Measurements from ENCODE around the gene C12orf57. TPM values are rescaled to one million over a fixed set of nuclear protein-coding genes. Genes with fewer than 3 reads are reported as not detected.

Gene C12orf57, protein sequence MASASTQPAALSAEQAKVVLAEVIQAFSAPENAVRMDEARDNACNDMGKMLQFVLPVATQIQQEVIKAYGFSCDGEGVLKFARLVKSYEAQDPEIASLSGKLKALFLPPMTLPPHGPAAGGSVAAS
- total RNA-seq (2021) (158 to 181 TPM (median 172 TPM) in 3 replicates), Bru-seq, nascent RNA (percentile 88 among the genes with signal in this experiment)
- long read RNA-seq, experiment 1, transcript C12orf57-201 (3 exons, 560 nt), result major isoform, 47 of 56 reads
- long read RNA-seq, experiment 1, partial matches to known transcripts, result 3 of 56 reads
- long read RNA-seq, experiment 1, other reads (novel, unspliced or antisense), result 1 of 56 reads
- long read RNA-seq, experiment 2, transcript C12orf57-201 (3 exons, 560 nt), result major isoform, 137 of 167 reads
- long read RNA-seq, experiment 2, transcript C12orf57-202 (3 exons, 662 nt), result minor isoform, 17 of 167 reads
- long read RNA-seq, experiment 2, partial matches to known transcripts, result 9 of 167 reads
- long read RNA-seq, experiment 2, other reads (novel, unspliced or antisense), result 1 of 167 reads
- long read RNA-seq, experiment 3, partial matches to known transcripts, result 1 of 4 reads
- long read RNA-seq, experiment 3, other reads (novel, unspliced or antisense), result 0 of 4 reads

DNA sequence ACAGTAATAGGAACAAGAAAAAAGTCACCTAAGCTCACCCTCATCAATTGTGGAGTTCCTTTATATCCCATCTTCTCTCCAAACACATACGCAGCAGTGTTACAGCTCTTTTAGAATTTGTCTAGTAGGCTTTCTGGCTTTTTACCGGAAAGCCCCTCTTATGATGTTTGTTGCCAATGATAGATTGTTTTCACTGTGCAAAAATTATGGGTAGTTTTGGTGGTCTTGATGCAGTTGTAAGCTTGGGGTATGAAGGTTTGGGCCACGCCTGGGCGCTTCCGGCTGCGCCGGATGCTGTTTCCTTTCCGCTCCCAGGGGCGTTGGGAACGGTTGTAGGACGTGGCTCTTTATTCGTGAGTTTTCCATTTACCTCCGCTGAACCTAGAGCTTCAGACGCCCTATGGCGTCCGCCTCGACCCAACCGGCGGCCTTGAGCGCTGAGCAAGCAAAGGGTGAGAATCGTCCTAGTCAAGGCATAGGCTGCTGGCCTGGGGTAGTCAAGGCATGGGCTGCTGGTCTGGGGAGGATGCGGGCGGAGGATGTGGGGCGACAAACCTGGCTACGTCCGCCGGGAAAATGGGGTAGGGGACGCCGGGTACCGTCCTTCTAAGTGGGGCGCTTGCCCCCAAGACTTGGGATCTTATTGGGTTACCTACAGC, at the start of gene C12orf57, which contains the start of gene RNU7-1:
TSS of gene C12orf57 (plus strand) at position 301 of the 659 bp plus-strand sequence. CDS start at position 401, 100 bp downstream.
TSS of gene RNU7-1 (plus strand) at position 95 of the 659 bp plus-strand sequence.
- Mint-ChIP-seq H3K9me3 (no peaks in the 10 kb centered on the region), H3K27me3 (ENCODE audit: low read depth) (no peaks in the 10 kb centered on the region), H3K27ac (peak within 1 kb of the TSS; percentile 99), H3K36me3 (peaks cover 15% of the 10 kb centered on the region), H3K4me1 (peaks cover 41% of the 10 kb centered on the region), H3K4me3 (peak within 1 kb of the TSS; percentile 98)
- ChIA-PET CTCF (interaction anchor here (0.6 to 5.7 kb wide), 19 partner anchors 7 to 201 kb away, joined by 3 to 296 read pairs (median 9); partner anchors contain the start of genes ATN1, C1RL, C1S and CDCA3), POLR2A (interaction anchor here (0.6 to 6.2 kb wide), 24 partner anchors 10 to 603 kb away, joined by 3 to 167 read pairs (median 6); partner anchors contain the start of genes C1RL, CDCA3, EMG1 and ENO2)
- ATAC-seq (peak; percentile 46), DNase-seq (ENCODE audit: low spot score) (peak; percentile 76)
- TF ChIP-seq, protein P1, sequence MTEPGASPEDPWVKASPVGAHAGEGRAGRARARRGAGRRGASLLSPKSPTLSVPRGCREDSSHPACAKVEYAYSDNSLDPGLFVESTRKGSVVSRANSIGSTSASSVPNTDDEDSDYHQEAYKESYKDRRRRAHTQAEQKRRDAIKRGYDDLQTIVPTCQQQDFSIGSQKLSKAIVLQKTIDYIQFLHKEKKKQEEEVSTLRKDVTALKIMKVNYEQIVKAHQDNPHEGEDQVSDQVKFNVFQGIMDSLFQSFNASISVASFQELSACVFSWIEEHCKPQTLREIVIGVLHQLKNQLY (CRISPR knock-in tag; IDR thresholded peaks at IDR 0.05), result 0 out of 2 replicates have a peak, but pooled peaks have one; percentile 50
- TF ChIP-seq, protein P2, sequence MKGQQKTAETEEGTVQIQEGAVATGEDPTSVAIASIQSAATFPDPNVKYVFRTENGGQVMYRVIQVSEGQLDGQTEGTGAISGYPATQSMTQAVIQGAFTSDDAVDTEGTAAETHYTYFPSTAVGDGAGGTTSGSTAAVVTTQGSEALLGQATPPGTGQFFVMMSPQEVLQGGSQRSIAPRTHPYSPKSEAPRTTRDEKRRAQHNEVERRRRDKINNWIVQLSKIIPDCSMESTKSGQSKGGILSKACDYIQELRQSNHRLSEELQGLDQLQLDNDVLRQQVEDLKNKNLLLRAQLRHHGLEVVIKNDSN (CRISPR knock-in tag; IDR thresholded peaks at IDR 0.05), result peak; percentile 56; the same call in 1 of the 2 replicates
- TF ChIP-seq, protein P3, sequence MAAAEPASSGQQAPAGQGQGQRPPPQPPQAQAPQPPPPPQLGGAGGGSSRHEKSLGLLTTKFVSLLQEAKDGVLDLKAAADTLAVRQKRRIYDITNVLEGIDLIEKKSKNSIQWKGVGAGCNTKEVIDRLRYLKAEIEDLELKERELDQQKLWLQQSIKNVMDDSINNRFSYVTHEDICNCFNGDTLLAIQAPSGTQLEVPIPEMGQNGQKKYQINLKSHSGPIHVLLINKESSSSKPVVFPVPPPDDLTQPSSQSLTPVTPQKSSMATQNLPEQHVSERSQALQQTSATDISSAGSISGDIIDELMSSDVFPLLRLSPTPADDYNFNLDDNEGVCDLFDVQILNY (CRISPR knock-in tag; IDR thresholded peaks at IDR 0.05), result no peak
- peak; percentile 17; the same call in 1 of the 2 replicates for TF ChIP-seq ZBTB21 (CRISPR knock-in tag; IDR thresholded peaks at IDR 0.05; ENCODE audit: borderline replicate concordance)
- no peak for TF ChIP-seq GRHL2 (CRISPR knock-in tag; IDR thresholded peaks at IDR 0.05; ENCODE audit: insufficient replicate concordance, severe bottlenecking)
- TF ChIP-seq NFYB (CRISPR knock-in tag; conservative IDR thresholded peaks at IDR 0.05; ENCODE audit: low read depth), result peak; percentile 12
- TF ChIP-seq, protein P4, sequence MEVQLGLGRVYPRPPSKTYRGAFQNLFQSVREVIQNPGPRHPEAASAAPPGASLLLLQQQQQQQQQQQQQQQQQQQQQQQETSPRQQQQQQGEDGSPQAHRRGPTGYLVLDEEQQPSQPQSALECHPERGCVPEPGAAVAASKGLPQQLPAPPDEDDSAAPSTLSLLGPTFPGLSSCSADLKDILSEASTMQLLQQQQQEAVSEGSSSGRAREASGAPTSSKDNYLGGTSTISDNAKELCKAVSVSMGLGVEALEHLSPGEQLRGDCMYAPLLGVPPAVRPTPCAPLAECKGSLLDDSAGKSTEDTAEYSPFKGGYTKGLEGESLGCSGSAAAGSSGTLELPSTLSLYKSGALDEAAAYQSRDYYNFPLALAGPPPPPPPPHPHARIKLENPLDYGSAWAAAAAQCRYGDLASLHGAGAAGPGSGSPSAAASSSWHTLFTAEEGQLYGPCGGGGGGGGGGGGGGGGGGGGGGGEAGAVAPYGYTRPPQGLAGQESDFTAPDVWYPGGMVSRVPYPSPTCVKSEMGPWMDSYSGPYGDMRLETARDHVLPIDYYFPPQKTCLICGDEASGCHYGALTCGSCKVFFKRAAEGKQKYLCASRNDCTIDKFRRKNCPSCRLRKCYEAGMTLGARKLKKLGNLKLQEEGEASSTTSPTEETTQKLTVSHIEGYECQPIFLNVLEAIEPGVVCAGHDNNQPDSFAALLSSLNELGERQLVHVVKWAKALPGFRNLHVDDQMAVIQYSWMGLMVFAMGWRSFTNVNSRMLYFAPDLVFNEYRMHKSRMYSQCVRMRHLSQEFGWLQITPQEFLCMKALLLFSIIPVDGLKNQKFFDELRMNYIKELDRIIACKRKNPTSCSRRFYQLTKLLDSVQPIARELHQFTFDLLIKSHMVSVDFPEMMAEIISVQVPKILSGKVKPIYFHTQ (CRISPR knock-in tag; IDR thresholded peaks at IDR 0.05), result peak; percentile 100
- TF ChIP-seq, protein P5, sequence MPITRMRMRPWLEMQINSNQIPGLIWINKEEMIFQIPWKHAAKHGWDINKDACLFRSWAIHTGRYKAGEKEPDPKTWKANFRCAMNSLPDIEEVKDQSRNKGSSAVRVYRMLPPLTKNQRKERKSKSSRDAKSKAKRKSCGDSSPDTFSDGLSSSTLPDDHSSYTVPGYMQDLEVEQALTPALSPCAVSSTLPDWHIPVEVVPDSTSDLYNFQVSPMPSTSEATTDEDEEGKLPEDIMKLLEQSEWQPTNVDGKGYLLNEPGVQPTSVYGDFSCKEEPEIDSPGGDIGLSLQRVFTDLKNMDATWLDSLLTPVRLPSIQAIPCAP (CRISPR knock-in tag; IDR thresholded peaks at IDR 0.05), result peak; percentile 59; the same call in 1 of the 2 replicates
- TF ChIP-seq, protein P6, sequence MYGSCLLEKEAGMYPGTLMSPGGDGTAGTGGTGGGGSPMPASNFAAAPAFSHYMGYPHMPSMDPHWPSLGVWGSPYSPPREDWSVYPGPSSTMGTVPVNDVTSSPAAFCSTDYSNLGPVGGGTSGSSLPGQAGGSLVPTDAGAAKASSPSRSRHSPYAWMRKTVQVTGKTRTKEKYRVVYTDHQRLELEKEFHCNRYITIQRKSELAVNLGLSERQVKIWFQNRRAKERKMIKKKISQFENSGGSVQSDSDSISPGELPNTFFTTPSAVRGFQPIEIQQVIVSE (CRISPR knock-in tag; IDR thresholded peaks at IDR 0.05; ENCODE audit: borderline replicate concordance), result peak; percentile 97
- TF ChIP-seq, protein P7, sequence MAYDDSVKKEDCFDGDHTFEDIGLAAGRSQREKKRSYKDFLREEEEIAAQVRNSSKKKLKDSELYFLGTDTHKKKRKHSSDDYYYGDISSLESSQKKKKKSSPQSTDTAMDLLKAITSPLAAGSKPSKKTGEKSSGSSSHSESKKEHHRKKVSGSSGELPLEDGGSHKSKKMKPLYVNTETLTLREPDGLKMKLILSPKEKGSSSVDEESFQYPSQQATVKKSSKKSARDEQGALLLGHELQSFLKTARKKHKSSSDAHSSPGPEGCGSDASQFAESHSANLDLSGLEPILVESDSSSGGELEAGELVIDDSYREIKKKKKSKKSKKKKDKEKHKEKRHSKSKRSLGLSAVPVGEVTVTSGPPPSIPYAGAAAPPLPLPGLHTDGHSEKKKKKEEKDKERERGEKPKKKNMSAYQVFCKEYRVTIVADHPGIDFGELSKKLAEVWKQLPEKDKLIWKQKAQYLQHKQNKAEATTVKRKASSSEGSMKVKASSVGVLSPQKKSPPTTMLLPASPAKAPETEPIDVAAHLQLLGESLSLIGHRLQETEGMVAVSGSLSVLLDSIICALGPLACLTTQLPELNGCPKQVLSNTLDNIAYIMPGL (CRISPR knock-in tag; IDR thresholded peaks at IDR 0.05), result no peak
- TF ChIP-seq, protein P8, sequence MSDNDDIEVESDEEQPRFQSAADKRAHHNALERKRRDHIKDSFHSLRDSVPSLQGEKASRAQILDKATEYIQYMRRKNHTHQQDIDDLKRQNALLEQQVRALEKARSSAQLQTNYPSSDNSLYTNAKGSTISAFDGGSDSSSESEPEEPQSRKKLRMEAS (CRISPR knock-in tag; IDR thresholded peaks at IDR 0.05), result peak; percentile 77
- no peak for TF ChIP-seq ESRRA (CRISPR knock-in tag; IDR thresholded peaks at IDR 0.05; ENCODE audit: borderline replicate concordance)
- TF ChIP-seq, protein P9, sequence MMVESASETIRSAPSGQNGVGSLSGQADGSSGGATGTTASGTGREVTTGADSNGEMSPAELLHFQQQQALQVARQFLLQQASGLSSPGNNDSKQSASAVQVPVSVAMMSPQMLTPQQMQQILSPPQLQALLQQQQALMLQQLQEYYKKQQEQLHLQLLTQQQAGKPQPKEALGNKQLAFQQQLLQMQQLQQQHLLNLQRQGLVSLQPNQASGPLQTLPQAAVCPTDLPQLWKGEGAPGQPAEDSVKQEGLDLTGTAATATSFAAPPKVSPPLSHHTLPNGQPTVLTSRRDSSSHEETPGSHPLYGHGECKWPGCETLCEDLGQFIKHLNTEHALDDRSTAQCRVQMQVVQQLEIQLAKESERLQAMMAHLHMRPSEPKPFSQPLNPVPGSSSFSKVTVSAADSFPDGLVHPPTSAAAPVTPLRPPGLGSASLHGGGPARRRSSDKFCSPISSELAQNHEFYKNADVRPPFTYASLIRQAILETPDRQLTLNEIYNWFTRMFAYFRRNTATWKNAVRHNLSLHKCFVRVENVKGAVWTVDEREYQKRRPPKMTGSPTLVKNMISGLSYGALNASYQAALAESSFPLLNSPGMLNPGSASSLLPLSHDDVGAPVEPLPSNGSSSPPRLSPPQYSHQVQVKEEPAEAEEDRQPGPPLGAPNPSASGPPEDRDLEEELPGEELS (CRISPR knock-in tag; IDR thresholded peaks at IDR 0.05), result peak; percentile 23; the same call in 1 of the 2 replicates
- no peak; the same call in 1 of the 2 replicates for TF ChIP-seq ATF1 (CRISPR knock-in tag; IDR thresholded peaks at IDR 0.05)
- TF ChIP-seq ZNF423 (CRISPR knock-in tag; IDR thresholded peaks at IDR 0.05), result 0 out of 2 replicates have a peak, but pooled peaks have one; percentile 30
- TF ChIP-seq RELA (CRISPR knock-in tag; IDR thresholded peaks at IDR 0.05; ENCODE audit: borderline replicate concordance), result no peak
- TF ChIP-seq TP53 (CRISPR knock-in tag; IDR thresholded peaks at IDR 0.05), result peak; percentile 87
- TF ChIP-seq CREM (CRISPR knock-in tag; IDR thresholded peaks at IDR 0.05), result no peak; the same call in 1 of the 2 replicates
- TF ChIP-seq MXD4 (CRISPR knock-in tag; IDR thresholded peaks at IDR 0.05; ENCODE audit: borderline replicate concordance), result no peak
- peak; percentile 100 for TF ChIP-seq NFATC4 (CRISPR knock-in tag; IDR thresholded peaks at IDR 0.05)
- peak; percentile 76 for TF ChIP-seq SP1 (CRISPR knock-in tag; conservative IDR thresholded peaks at IDR 0.05)
- TF ChIP-seq FOXP1 (CRISPR knock-in tag; IDR thresholded peaks at IDR 0.05; ENCODE audit: borderline replicate concordance), result peak; percentile 97
- peak; percentile 100 for TF ChIP-seq PRRX2 (CRISPR knock-in tag; IDR thresholded peaks at IDR 0.05)
